ENCODE results near the gene CACNA1F.

DNA sequence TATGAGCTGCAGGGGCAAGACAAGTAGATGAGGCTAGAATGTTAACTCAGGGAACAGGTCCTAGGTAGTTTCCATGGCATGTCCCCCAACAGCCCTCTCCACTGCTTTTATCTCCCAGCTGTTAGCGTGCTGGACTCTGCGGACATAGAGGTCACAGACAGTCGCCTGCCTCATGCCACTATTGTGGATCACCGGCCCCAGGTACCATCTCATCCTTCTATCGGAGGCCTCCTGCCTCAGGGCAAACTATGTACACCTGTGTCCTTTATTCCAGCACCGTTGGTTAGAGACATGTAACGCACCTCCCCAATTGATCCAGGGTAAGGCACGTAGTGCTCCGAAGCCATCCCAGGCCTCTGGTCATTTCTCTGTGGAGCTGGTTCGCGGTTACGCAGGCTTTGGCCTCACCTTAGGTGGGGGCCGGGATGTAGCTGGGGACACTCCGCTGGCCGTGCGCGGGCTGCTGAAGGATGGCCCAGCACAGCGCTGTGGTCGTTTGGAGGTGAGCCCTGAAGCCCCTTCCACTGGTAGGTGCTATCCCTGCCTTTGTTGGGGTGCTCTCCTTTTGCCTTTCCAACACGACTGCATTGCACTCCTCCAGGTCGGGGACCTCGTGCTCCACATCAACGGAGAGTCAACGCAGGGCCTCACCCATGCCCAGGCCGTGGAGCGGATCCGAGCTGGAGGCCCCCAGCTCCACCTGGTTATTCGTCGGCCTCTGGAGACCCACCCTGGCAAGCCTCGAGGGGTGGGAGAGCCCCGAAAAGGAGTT lies 68.4 kb downstream of the CACNA1F start:
- TF ChIP-seq ZNF444 (CRISPR knock-in tag; IDR thresholded peaks at IDR 0.05) (no peak), ZNF311 (CRISPR knock-in tag; IDR thresholded peaks at IDR 0.05) (no peak), TARDBP (IDR thresholded peaks at IDR 0.05) (no peak), ZNF133 (CRISPR knock-in tag; IDR thresholded peaks at IDR 0.05) (no peak), BRD9 (IDR thresholded peaks at IDR 0.05; ENCODE audit: low read depth, partially characterized antibody) (no peak)
- TF ChIP-seq, protein P1, sequence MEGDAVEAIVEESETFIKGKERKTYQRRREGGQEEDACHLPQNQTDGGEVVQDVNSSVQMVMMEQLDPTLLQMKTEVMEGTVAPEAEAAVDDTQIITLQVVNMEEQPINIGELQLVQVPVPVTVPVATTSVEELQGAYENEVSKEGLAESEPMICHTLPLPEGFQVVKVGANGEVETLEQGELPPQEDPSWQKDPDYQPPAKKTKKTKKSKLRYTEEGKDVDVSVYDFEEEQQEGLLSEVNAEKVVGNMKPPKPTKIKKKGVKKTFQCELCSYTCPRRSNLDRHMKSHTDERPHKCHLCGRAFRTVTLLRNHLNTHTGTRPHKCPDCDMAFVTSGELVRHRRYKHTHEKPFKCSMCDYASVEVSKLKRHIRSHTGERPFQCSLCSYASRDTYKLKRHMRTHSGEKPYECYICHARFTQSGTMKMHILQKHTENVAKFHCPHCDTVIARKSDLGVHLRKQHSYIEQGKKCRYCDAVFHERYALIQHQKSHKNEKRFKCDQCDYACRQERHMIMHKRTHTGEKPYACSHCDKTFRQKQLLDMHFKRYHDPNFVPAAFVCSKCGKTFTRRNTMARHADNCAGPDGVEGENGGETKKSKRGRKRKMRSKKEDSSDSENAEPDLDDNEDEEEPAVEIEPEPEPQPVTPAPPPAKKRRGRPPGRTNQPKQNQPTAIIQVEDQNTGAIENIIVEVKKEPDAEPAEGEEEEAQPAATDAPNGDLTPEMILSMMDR (IDR thresholded peaks at IDR 0.05 in 2 of 3, conservative IDR thresholded peaks at IDR 0.05 in 1 of 3; ENCODE audit: insufficient read depth in 2 of 3, low read depth in 1 of 3, low read length in 3 of 3) = no peak
- TF ChIP-seq, protein P2, sequence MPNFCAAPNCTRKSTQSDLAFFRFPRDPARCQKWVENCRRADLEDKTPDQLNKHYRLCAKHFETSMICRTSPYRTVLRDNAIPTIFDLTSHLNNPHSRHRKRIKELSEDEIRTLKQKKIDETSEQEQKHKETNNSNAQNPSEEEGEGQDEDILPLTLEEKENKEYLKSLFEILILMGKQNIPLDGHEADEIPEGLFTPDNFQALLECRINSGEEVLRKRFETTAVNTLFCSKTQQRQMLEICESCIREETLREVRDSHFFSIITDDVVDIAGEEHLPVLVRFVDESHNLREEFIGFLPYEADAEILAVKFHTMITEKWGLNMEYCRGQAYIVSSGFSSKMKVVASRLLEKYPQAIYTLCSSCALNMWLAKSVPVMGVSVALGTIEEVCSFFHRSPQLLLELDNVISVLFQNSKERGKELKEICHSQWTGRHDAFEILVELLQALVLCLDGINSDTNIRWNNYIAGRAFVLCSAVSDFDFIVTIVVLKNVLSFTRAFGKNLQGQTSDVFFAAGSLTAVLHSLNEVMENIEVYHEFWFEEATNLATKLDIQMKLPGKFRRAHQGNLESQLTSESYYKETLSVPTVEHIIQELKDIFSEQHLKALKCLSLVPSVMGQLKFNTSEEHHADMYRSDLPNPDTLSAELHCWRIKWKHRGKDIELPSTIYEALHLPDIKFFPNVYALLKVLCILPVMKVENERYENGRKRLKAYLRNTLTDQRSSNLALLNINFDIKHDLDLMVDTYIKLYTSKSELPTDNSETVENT (CRISPR knock-in tag; IDR thresholded peaks at IDR 0.05) = no peak
- TF ChIP-seq, protein P3, sequence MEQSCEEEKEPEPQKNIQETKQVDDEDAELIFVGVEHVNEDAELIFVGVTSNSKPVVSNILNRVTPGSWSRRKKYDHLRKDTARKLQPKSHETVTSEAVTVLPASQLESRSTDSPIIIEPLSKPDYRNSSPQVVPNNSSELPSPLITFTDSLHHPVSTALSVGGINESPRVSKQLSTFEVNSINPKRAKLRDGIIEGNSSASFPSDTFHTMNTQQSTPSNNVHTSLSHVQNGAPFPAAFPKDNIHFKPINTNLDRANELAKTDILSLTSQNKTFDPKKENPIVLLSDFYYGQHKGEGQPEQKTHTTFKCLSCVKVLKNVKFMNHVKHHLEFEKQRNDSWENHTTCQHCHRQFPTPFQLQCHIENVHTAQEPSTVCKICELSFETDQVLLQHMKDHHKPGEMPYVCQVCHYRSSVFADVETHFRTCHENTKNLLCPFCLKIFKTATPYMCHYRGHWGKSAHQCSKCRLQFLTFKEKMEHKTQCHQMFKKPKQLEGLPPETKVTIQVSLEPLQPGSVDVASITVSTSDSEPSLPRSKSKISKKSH (CRISPR knock-in tag; IDR thresholded peaks at IDR 0.05) = no peak
